GM10266 (cell line): ENCODE results near the gene OR51M1.
"Not testable (repeated sequence)": the region's sequence is repeated elsewhere in the genome, so short reads cannot be mapped to it uniquely, and the experiment has no call there.

Experiments
- DNase-seq: peaks from one replicate; pipeline ENCODE4 v3.0.0; 2012; ENCODE audit errors: extremely low spot score
- CTCF ChIP-seq: IDR thresholded peaks from 2 replicates; pipeline ENCODE4 v1.5.1; 2012; ENCODE audit warnings: mild to moderate bottlenecking, low read depth; ENCODE audit not compliant: control insufficient read depth, insufficient read depth; ENCODE audit errors: missing control alignments

Gene OR51M1

GRCh38 chr11:5348551-5349194 is 34.9 kb upstream of the OR51M1 start:
- DNase-seq: no peak
- no peak for TF ChIP-seq CTCF

- no peak for TF ChIP-seq CTCF
- no peak for DNase-seq
These were observed 34.1 kb upstream of the OR51M1 start for GRCh38 chr11:5349550-5349949.

- no peak for TF ChIP-seq CTCF
These were observed 32.4 kb upstream of the OR51M1 start, which contains the start of gene OR51B6 for GRCh38 chr11:5351208-5351607. TSS of gene OR51B6 (plus strand) at chr11:5351508. CDS start at chr11:5351508, 0 bp downstream.

GRCh38 chr11:5356031-5356430 is 27.6 kb upstream of the OR51M1 start:
- not testable (repeated sequence) for DNase-seq

More at GRCh38 chr11:5351208-5351607, 32.4 kb upstream of the OR51M1 start, which contains the start of gene OR51B6:
- DNase-seq: no peak

- DNase-seq: no peak
These were observed 21.5 kb upstream of the OR51M1 start for GRCh38 chr11:5362017-5362625.

GRCh38 chr11:5363679-5364078 is 19.9 kb upstream of the OR51M1 start:
- no peak for DNase-seq
- TF ChIP-seq CTCF: no peak

More at GRCh38 chr11:5362017-5362625, 21.5 kb upstream of the OR51M1 start:
- no peak for TF ChIP-seq CTCF

GRCh38 chr11:5364214-5364613 is 19.4 kb upstream of the OR51M1 start:
- DNase-seq: no peak
- TF ChIP-seq CTCF: no peak

- DNase-seq: not testable (repeated sequence)
These were observed 17.2 kb upstream of the OR51M1 start for GRCh38 chr11:5366365-5366764.
